GM12878 (cell line): Measurements from ENCODE around the gene MORC1. TPM values are rescaled to one million over a fixed set of nuclear protein-coding genes. Genes with fewer than 3 reads are reported as not detected.

Experiments
- ATAC-seq: fragments of 200-7000 bp; cut with Tn5 transposase; 3 replicates; pipeline ENCODE4 v1.9.1; 2020; ENCODE audit warnings: mild to moderate bottlenecking, moderate library complexity
- BruUV-seq: library from RNA; stranded (reverse); fragments of 400-500 nt; replicated peaks from 2 replicates; lab custom pipeline; 2021; lab: Mats Ljungman, UMichigan
- CTCF ChIA-PET: fragments of 300-600 bp; sonication (Branson Sonifier 250); formaldehyde crosslinking; extraction: SDS; loops from one replicate; lab custom pipeline; 2021; ENCODE audit warnings: inconsistent platforms; lab: Yijun Ruan, JAX
- POLR2A ChIA-PET: fragments of 350-600 bp; formaldehyde crosslinking; extraction: SDS; loops from one replicate; lab custom pipeline; 2021; ENCODE audit warnings: inconsistent platforms; lab: Charles Lee
- RAD21 ChIA-PET: fragments of 300-600 bp; sonication (Branson Sonifier 250); formaldehyde crosslinking; loops from one replicate; lab custom pipeline; 2023; ENCODE audit warnings: antibody characterized with exemption; ENCODE audit not compliant: unreplicated experiment; lab: Charles Lee
- SMC1A ChIA-PET: fragments of 300-600 bp; sonication (Branson Sonifier 250); formaldehyde crosslinking; loops from one replicate; lab custom pipeline; 2023; ENCODE audit not compliant: unreplicated experiment, uncharacterized antibody; lab: Charles Lee
- DNase-seq: peaks from one replicate; pipeline ENCODE4 v3.0.0-alpha.2; 2011; ENCODE audit warnings: low read depth, low spot score
- FAIRE-seq: peaks from 3 replicates; lab custom pipeline; 2011; peaks lifted over from hg19 to GRCh38; lab: Jason Lieb, UNC
- H2AFZ ChIP-seq: 2 replicates; pipeline ENCODE4 v1.6.0; 2011; ENCODE audit warnings: low read depth, low read length, control low read depth; ENCODE audit not compliant: control insufficient read depth
- H3K27ac ChIP-seq: 2 replicates; pipeline ENCODE4 v1.5.1; 2011; ENCODE audit warnings: control low read depth; ENCODE audit not compliant: control insufficient read depth, insufficient read depth
- H3K27me3 ChIP-seq, 2 experiments: replicated peaks in 1 of 2; 2 replicates each; pipeline versions ENCODE4 v1.6.0 to v1.6.1; 2011; ENCODE audit warnings: low read length in 1 of 2; ENCODE audit not compliant: control insufficient read depth in 2 of 2, insufficient read depth in 2 of 2
- H3K36me3 ChIP-seq, 2 experiments: 2 replicates each; pipeline ENCODE4 v1.5.1; 2011; ENCODE audit warnings: low read length in 1 of 2; ENCODE audit not compliant: control insufficient read depth in 2 of 2, insufficient read depth in 2 of 2
- H3K4me1 ChIP-seq: 2 replicates; pipeline ENCODE4 v1.6.1; 2011; ENCODE audit warnings: mild to moderate bottlenecking, low read length, moderate library complexity, mixed read lengths; ENCODE audit not compliant: control insufficient read depth, insufficient read depth
- H3K4me2 ChIP-seq: 2 replicates; pipeline ENCODE4 v1.6.0; 2011; ENCODE audit warnings: control low read depth; ENCODE audit not compliant: control insufficient read depth, insufficient read depth
- H3K4me3 ChIP-seq: fragments of 200-600 bp; sonication (generic); 2 replicates; pipeline ENCODE4 v1.5.1; 2016
- H3K79me2 ChIP-seq: 2 replicates; pipeline ENCODE4 v1.6.0; 2011; ENCODE audit warnings: low read length; ENCODE audit not compliant: control insufficient read depth, insufficient read depth
- H3K9ac ChIP-seq: 2 replicates; pipeline ENCODE4 v1.8.0; 2011; ENCODE audit warnings: low read length, control low read depth, mixed read lengths; ENCODE audit not compliant: control insufficient read depth, insufficient read depth
- H3K9me3 ChIP-seq: replicated peaks from 3 replicates; pipeline ENCODE4 v1.5.1; 2011; ENCODE audit warnings: mild to moderate bottlenecking, low read length; ENCODE audit not compliant: control insufficient read depth, insufficient read depth
- H4K20me1 ChIP-seq: 2 replicates; pipeline ENCODE4 v1.6.0; 2011; ENCODE audit not compliant: control insufficient read depth, insufficient read depth
- IRF4 ChIP-seq: IDR thresholded peaks from 2 replicates; pipeline ENCODE4 v1.6.1; 2011; ENCODE audit warnings: low read depth, low read length
- ZSCAN29 ChIP-seq: fragments of 450-650 bp; IDR thresholded peaks from 2 replicates; pipeline ENCODE4 v1.6.1; 2017; ENCODE audit warnings: mild to moderate bottlenecking, moderate library complexity
- WGBS: methylation state at CpG from one replicate; pipeline ENCODE4 v1.1.6; 2016; ENCODE audit warnings: low lambda C conversion rate; ENCODE audit not compliant: insufficient replicate concordance, insufficient coverage; ENCODE audit errors: missing lambda C conversion rate; 5-methylcytosine and 5-hydroxymethylcytosine counted together
- in situ Hi-C: fragments of 300-500 bp; cut with MboI; formaldehyde crosslinking; loops from 9 replicates; pipeline ENCODE4 v1.14.3; 2018; ENCODE audit warnings: mixed read lengths
- intact Hi-C: fragments of 100-400 bp; cut with micrococcal nuclease; formaldehyde crosslinking; loops from one replicate; pipeline ENCODE4 v1.14.2; 2022; ENCODE audit not compliant: unreplicated experiment
- polyA plus RNA-seq, 11 experiments: library from polyadenylated mRNA; depleted of rRNA in 4 of 11; unstranded in 6 of 11; stranded (reverse) in 5 of 11; fragments of >200 nt; fragmentation: Nextera tagmentation in 4 of 11; fragmentation: Illumina TruSeq in 1 of 11; extraction: Ambion mirVana in 4 of 11; extraction: Trizol in 1 of 11; gene quantifications; 1 replicate in 1 of 11; 2 replicates in 10 of 11; pipeline versions ENCODE4 v1.2.1 to v1.2.3, GENCODE V29; 2011 to 2016; ENCODE audit warnings: inconsistent platforms in 2 of 11, missing spikeins in 2 of 11, low read depth in 1 of 11
- total RNA-seq, 4 experiments: library from RNA; depleted of rRNA in 3 of 4; stranded (reverse); fragments of >200 nt in 3 of 4; fragmentation: Illumina TruSeq in 1 of 4; extraction: Trizol in 1 of 4; gene quantifications; 2 replicates each; pipeline versions ENCODE4 v1.2.1 to v1.2.3, GENCODE V29; 2013 to 2021
- TF ChIP-seq, protein P1 (sequence below): IDR thresholded peaks from 2 replicates; pipeline ENCODE4 v1.6.1; 2012; ENCODE audit warnings: mild to moderate bottlenecking, low read depth, low read length

MORC1 gene
- total and polyA plus RNA-seq, 10 of the 15 experiments (the other 5 are each of a cell fraction or from before 2014, with no cell fraction given), result 0.18 TPM; not detected in 9

DNA sequence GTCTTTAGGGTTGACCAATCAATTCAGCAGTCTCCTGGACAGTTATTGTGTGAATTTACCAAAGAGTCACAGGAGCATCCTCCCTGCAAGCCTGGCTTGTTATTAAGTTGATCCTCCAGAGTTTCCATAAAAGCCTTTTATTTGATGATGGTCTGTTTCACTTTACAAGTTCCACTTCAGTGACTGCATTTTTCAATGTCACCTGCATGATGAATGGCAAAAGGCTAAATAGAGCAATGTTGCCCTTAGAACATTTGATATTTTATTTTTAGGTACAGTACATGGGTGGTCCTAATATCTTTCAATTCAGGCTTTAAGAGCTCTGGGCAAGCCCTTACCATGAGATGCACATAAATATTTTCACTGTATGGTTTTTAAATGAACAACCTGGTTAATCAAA lies 186.9 kb downstream of the MORC1 start (continued):
- TF ChIP-seq, protein P1, sequence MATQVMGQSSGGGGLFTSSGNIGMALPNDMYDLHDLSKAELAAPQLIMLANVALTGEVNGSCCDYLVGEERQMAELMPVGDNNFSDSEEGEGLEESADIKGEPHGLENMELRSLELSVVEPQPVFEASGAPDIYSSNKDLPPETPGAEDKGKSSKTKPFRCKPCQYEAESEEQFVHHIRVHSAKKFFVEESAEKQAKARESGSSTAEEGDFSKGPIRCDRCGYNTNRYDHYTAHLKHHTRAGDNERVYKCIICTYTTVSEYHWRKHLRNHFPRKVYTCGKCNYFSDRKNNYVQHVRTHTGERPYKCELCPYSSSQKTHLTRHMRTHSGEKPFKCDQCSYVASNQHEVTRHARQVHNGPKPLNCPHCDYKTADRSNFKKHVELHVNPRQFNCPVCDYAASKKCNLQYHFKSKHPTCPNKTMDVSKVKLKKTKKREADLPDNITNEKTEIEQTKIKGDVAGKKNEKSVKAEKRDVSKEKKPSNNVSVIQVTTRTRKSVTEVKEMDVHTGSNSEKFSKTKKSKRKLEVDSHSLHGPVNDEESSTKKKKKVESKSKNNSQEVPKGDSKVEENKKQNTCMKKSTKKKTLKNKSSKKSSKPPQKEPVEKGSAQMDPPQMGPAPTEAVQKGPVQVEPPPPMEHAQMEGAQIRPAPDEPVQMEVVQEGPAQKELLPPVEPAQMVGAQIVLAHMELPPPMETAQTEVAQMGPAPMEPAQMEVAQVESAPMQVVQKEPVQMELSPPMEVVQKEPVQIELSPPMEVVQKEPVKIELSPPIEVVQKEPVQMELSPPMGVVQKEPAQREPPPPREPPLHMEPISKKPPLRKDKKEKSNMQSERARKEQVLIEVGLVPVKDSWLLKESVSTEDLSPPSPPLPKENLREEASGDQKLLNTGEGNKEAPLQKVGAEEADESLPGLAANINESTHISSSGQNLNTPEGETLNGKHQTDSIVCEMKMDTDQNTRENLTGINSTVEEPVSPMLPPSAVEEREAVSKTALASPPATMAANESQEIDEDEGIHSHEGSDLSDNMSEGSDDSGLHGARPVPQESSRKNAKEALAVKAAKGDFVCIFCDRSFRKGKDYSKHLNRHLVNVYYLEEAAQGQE, result no peak
- TF ChIP-seq, all 136 proteins: peak for 0

DNA sequence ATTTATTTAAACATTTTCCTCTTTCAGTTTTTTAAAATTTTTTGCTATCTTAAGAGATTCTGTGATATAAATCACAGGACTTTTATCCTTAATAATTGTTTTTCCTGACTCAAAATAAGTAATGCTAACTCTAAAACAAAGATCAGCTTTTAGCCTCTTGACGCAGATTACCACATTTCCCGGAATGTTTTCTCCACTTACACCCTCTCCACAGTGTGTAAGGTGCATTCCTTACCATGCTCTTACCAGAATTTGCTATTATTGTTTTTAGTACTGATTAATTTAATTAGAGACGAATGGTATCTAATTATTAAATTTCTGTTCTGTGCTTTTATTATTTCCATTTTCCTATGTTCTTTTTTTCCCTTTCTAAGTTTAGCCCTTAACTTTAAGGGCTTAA lies 199.1 kb downstream of the MORC1 start:
- FAIRE-seq (no peak), ATAC-seq (no peak), DNase-seq (no peak)
- TF ChIP-seq IRF4 (no peak), ZSCAN29 (no peak)
- Histone ChIP-seq H3K9me3 (no peaks in the 10 kb centered on the region), H3K79me2 (no peaks in the 10 kb centered on the region), H3K4me3 (no peak overlapping the region), H3K27me3 (no peaks in the 10 kb centered on the region), H2AFZ (no peak overlapping the region), H3K4me1 (no peaks in the 10 kb centered on the region), H3K4me2 (no peak overlapping the region), H4K20me1 (no peaks in the 10 kb centered on the region), H3K36me3 (no peaks in the 10 kb centered on the region), H3K27ac (no peak overlapping the region), H3K9ac (no peak overlapping the region)
- RAD21 ChIA-PET, result interaction anchor here (1.2 kb wide), 1 partner anchor 257 kb away, joined by 3 read pairs; no protein-coding TSS in a partner anchor
- in situ Hi-C loops, result loop anchor here (5.0 kb wide), 2 partner anchors 257 to 432 kb away; no protein-coding TSS in a partner anchor
- POLR2A ChIA-PET, result no interaction called here
- 17% methylated on average over 3 of the region's 3 CpGs for WGBS
- CTCF ChIA-PET, result interaction anchor here (0.7 kb wide), 1 partner anchor 252 kb away, joined by 3 read pairs; no protein-coding TSS in a partner anchor
- intact Hi-C loops, result no loop called here
- SMC1A ChIA-PET, result interaction anchor here (1.5 to 1.8 kb wide), 2 partner anchors 22 to 255 kb away, joined by 4 read pairs; no protein-coding TSS in a partner anchor
- no TSS peak for BruUV-seq
